Psoas muscle (tissue), 8 donors: ENCODE measurements around the gene TRNT1. TPM values are rescaled to one million over a fixed set of nuclear protein-coding genes. Genes with fewer than 3 reads are reported as not detected.

Experiments
- ATAC-seq, 4 donors: fragments of 200-7000 bp; cut with Tn5 transposase; one replicate each; pipeline ENCODE4 v1.9.1; 2020; ENCODE audit warnings: moderate library complexity in 3 of 4, mild to moderate bottlenecking in 2 of 4
- DNase-seq, 2 donors: peaks; one replicate each; pipeline ENCODE4 v3.0.0-alpha.2; 2020
- H3K27ac ChIP-seq: fragments of 200-600 bp; one replicate; pipeline ENCODE4 v1.8.0; 2022
- H3K27me3 ChIP-seq, 3 donors: fragments of 200-600 bp in 1 of 3; one replicate each; pipeline versions ENCODE4 v1.6.1 to v1.8.0; 2013 to 2022; ENCODE audit warnings: low read length in 2 of 3, mild to moderate bottlenecking in 2 of 3, moderate library complexity in 1 of 3; ENCODE audit not compliant: insufficient read depth in 3 of 3
- H3K36me3 ChIP-seq, 2 donors: fragments of 200-600 bp in 1 of 2; one replicate each; pipeline versions ENCODE4 v1.6.1 to v1.8.0; 2013 to 2022; ENCODE audit warnings: low read depth in 1 of 2, mild to moderate bottlenecking in 1 of 2, moderate library complexity in 1 of 2; ENCODE audit not compliant: insufficient read depth in 1 of 2
- H3K4me1 ChIP-seq: fragments of 200-600 bp; one replicate; pipeline ENCODE4 v1.8.0; 2022
- H3K4me3 ChIP-seq: fragments of 200-600 bp; one replicate; pipeline ENCODE4 v1.8.0; 2022; ENCODE audit warnings: mild to moderate bottlenecking
- H3K9me3 ChIP-seq: fragments of 200-600 bp; one replicate; pipeline ENCODE4 v1.8.0; 2022
- WGBS, 3 donors: extraction: QIAGEN DNeasy Blood & Tissue Kit; methylation state at CpG; one replicate each; pipeline versions ENCODE4 v1.1.6 to v1.1.7; 2013; 5-methylcytosine and 5-hydroxymethylcytosine counted together
- intact Hi-C, 2 donors: fragments of 100-400 bp; cut with DNase I; formaldehyde crosslinking; loops; one replicate each; pipeline versions ENCODE4 v1.11.0 to v1.14.2; 2022
- polyA plus RNA-seq, 3 donors: library from polyadenylated mRNA; stranded (reverse); fragments of 200-250 nt; gene quantifications; one replicate each; pipeline ENCODE4 v1.2.3, GENCODE V29; 2013
- total RNA-seq, 4 donors: library from RNA; stranded (reverse); fragmentation: NEBNext Ultra II Directional in 2 of 4; extraction: Animal tissue kit (Norgen Biotek cat#: 25700) in 2 of 4; gene quantifications; one replicate each; pipeline versions ENCODE4 v1.2.1 to v1.2.4, GENCODE V29; 2021 to 2023
- TF ChIP-seq, protein P1 (sequence below): fragments of 200-600 bp; IDR thresholded peaks from one replicate; pipeline ENCODE4 v1.8.0; 2022; ENCODE audit warnings: antibody characterized with exemption
- donor health status: healthy with polysubstance abuse.
- donor health status: DM: no; HTN: no; CAD: no; lungs with moderate emphysema.
- donor health status: Bipolar disorder and iron deficiency.
- donor health status: healthy.
- donor health status: DM: yes; HTN: yes; CAD: no.
- donor health status: DM: no; HTN: no; CAD: no.
- donor health status: DM: no; HTN: no; CAD: no.
- donor health status: DM: yes; HTN: yes; CAD: no.

TRNT1 gene
- total and polyA plus RNA-seq, 7 donors: 12.2 to 31.3 (median 15.5) TPM

DNA sequence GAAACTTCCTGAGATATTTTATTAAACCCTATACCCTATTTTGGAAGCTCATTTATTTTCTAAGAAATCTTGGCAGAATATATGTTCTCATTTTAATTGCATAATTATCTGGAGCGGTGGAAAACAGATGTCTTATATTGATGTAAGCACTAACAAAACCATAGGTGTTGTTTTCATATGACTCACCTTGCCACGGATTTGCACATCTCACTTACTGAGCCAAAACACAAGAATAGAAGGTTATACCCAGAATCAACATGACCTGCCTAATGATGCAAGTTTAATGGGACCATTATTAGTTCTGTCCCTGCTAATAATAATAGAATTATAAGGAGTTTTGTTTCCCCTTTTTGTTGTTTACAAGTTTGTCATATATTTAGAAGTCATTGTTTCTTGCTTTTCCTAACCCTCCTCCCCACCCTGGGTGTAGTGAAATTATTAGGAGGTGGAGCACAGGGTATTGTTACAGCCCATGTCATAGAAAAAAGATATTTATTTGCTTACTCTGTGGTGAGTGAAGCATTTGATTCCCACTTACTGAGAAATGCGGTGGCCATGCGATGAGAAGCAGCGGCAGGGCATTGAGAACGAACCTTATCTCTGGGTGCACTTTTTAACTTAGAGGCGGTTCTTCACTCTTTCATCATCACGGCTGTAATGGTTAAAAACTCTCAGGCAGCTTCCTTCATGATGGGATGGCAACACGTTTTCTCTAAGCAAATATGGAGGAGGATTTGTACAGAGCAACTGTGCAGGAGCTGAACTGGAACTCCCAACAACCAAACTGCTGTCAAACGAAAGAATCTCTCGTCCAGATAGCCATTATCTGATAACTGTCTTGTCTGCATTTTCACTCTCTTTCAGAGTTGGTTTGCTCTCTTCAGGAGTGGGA is 17.1 kb upstream of the TRNT1 start:
- TF ChIP-seq, protein P1, sequence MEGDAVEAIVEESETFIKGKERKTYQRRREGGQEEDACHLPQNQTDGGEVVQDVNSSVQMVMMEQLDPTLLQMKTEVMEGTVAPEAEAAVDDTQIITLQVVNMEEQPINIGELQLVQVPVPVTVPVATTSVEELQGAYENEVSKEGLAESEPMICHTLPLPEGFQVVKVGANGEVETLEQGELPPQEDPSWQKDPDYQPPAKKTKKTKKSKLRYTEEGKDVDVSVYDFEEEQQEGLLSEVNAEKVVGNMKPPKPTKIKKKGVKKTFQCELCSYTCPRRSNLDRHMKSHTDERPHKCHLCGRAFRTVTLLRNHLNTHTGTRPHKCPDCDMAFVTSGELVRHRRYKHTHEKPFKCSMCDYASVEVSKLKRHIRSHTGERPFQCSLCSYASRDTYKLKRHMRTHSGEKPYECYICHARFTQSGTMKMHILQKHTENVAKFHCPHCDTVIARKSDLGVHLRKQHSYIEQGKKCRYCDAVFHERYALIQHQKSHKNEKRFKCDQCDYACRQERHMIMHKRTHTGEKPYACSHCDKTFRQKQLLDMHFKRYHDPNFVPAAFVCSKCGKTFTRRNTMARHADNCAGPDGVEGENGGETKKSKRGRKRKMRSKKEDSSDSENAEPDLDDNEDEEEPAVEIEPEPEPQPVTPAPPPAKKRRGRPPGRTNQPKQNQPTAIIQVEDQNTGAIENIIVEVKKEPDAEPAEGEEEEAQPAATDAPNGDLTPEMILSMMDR: no peak
- Histone ChIP-seq H3K4me1 (no peaks in the 10 kb centered on the region), H3K9me3 (no peaks in the 10 kb centered on the region), H3K4me3 (no peak overlapping the region), H3K27me3 (peaks cover 0 to 2% (median 0%) of the 10 kb centered on the region in 3 donors), H3K36me3 (no peaks in the 10 kb centered on the region), H3K27ac (no peak overlapping the region)
- no peak for ATAC-seq
- 59 to 64% (median 63%) methylated on average over 11 of the region's 11 CpGs for WGBS, 3 donors
- intact Hi-C loops: no loop called here
- DNase-seq: no peak

DNA sequence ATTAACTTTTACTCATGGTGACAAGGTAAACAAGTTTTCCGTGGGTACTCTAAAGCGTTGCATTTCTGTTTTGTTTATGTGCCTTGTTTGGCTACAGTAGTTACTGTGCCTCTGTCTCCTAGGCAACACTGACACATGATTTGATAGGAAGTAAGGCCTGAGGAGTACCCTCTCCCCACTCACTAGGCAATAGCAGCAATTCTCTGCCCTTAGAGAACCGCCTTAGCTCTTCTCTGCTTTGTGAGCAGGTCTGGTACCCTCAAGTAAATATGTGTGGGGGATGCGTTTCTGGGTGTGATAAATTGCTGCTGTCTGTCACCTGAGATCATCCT is 16.5 kb upstream of the TRNT1 start, which contains the start of gene IL5RA:
Gene IL5RA (minus strand): TSS at position 76 of the 332 bp plus-strand sequence. CDS start 5,390 bp downstream, outside the sequence.
- Histone ChIP-seq H3K27me3 (peaks cover 0 to 2% (median 0%) of the 10 kb centered on the region in 3 donors), H3K36me3 (no peaks in the 10 kb centered on the region), H3K4me3 (no peak within 1 kb of the TSS), H3K27ac (no peak within 1 kb of the TSS), H3K4me1 (no peaks in the 10 kb centered on the region), H3K9me3 (no peaks in the 10 kb centered on the region)
- ATAC-seq (no peak), DNase-seq (no peak)
- TF ChIP-seq, protein P1: no peak
- intact Hi-C loops: no loop called here
- WGBS, 3 donors: 32 to 40% (median 36%) methylated on average over 4 of the region's 4 CpGs

DNA sequence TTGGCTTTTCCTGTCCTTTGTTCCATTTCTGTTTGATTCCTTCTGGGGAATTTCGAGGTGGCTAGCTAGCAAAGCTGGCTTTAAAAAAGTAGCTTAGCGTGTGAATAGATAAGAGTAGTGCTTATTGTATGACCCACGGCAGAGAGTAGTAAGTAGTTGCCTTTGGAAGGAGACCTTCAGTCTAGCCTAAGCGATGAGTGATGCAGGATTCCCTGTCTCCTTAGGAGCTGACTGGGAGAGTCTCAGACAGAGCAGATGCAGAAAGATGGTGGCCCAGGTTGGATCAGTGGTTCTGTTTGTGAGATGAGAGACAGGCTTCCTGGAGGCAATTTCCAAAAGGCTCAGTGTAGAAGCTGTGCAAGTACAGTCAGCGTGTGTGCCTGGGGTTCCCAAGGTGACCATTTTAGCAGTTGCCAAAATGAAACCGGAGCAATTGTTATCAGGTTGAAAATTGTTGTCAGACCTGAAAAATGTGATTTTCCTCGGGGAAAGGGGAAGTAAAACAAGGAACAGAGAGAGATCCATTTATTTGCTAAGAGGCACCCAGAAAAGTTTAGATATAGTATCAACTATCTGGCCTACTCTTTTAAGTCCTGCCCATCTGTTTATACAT is 15.9 kb upstream of the TRNT1 start:
- no peak overlapping the region for H3K27ac ChIP-seq
- DNase-seq (no peak), ATAC-seq (no peak)
- peaks cover 0 to under 1% (median 0%) of the 10 kb centered on the region in 3 donors for H3K27me3 ChIP-seq
- no peaks in the 10 kb centered on the region for H3K9me3 ChIP-seq
- WGBS, 3 donors: 68 to 70% (median 69%) methylated on average over 7 of the region's 7 CpGs
- intact Hi-C loops: no loop called here
- TF ChIP-seq, protein P1: no peak
- no peak overlapping the region for H3K4me3 ChIP-seq
- H3K36me3 ChIP-seq: no peaks in the 10 kb centered on the region
- H3K4me1 ChIP-seq: no peaks in the 10 kb centered on the region

DNA sequence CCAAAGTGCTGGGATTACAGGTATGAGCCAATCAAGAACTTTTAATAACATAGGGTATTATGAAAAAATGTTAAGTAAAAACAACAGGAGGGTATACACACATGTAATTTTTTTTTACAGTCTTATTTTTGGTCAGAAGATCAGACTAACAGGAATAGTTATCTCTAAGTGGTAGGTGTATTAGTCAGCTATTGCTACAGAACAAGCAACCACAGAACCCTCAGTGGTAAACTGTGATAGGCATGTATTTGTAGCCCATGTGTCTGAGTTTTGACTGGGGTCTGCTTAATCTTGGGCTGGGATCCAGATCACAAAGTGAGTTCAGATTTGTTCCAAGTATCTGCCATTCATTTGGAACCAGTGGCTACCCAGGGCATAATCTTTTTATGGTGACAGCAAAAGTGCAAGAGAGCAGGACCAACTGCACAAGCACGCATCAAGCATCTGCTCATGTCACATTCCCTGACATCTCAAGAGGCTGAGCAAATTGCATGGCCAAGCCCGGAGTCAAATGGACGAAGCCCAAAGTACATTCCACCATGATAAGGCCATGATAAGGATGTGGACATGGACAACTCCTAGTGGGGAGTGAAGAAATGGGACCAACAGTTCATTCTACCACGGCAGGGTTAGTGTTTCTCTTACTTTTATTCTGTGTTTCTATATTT is 13.6 kb upstream of the TRNT1 start:
- intact Hi-C loops: no loop called here
- H3K27ac ChIP-seq: no peak overlapping the region
- H3K4me1 ChIP-seq: no peaks in the 10 kb centered on the region
- H3K36me3 ChIP-seq: no peaks in the 10 kb centered on the region
- H3K4me3 ChIP-seq: no peak overlapping the region
- no peaks in the 10 kb centered on the region for H3K27me3 ChIP-seq
- no peaks in the 10 kb centered on the region for H3K9me3 ChIP-seq
- WGBS, 3 donors: 72 to 82% (median 76%) methylated on average over 4 of the region's 4 CpGs
- ATAC-seq: no peak
- TF ChIP-seq, protein P1: no peak
- no peak for DNase-seq
